Activated CD4-positive, alpha-beta T cell treated with anti-CD3 and anti-CD28 coated beads, Interleukin-10, Interleukin-2, amounts not matched to agents 100 ng/mL and 50 ng/mL, durations not matched to agents 16 hours and 8 hours (primary cell): Measurements from ENCODE around the gene SOBP.

Experiments used
- DNase-seq: peaks from one replicate; pipeline ENCODE4 v3.0.0-alpha.2; 2020

The SOBP gene

DNA sequence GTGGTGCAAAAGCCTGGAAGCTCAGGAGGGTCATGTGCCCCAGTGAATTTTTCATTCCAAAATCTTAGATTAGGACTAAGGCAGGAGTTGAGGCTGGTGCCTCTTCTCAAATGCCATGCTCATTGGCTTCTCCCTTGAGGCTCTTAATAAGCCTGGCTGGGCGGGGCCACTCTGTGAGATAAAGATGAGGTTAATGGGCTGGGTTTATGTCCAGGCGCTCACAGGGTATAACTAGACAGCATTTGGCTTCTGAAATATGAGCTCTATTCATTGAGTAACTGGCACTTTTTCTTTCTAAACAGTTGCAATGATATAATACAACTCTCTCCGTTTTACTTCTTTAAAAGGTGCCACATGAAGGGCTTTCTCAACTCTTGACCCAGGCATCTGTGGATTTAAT lies 177.9 kb downstream of the SOBP start:
- no peak for DNase-seq

DNA sequence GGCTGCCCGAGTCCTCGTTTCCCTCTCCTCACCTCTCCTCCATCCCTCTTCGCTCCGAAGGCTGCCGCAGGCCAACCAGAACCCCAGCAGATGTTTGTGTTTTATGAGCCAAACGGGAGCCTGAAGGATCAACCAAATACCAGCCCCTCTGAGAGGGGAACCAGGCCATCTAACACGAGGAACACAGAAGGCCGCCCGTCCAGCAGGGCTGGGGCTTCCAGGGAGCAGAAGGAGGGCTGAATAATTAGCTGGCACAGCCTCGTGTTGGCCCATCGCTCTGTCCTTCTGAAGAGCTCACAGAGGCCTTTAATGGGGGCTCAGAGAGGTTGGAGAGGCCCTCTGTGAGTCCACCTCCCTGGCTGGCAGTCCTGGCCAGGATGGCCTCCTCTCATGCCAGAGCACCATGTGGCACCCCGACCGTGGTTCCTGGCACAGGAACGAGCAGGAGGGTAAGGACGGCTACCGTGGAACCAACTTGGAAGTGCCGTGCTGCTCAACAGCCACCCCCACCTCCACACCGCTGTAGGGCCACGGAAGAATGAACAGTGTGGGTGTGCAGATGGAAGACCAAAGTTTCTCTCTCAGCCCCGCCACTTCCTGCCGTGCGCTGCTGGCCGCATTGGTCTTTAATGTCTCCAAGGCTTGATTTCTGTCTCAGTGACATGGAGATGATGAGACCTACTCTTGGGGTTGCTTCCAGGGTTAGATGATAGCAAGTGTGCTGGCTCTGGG lies 179.0 kb downstream of the SOBP start:
- DNase-seq, result peak; percentile 34

DNA sequence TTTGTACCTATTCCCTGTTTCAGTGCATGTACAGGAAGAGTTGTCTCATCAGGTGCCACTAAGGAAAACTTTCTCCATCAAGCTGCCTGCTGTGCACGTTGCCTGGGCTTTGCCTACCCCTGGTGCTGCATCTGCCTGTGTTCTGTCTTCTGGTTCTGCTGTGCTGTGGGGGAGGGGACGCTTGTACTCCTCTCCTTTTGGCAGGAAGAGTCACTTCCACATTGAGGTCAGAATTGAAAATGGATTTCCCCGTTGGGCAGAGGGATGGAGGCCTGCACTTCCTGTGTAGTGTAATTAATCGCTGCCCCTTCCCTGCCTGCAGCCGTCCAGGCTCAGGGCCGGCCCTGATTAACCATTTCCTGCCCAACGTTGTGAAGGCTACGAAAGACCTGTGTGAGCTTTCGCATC lies 180.9 kb downstream of the SOBP start:
- DNase-seq, result peak; percentile 19

DNA sequence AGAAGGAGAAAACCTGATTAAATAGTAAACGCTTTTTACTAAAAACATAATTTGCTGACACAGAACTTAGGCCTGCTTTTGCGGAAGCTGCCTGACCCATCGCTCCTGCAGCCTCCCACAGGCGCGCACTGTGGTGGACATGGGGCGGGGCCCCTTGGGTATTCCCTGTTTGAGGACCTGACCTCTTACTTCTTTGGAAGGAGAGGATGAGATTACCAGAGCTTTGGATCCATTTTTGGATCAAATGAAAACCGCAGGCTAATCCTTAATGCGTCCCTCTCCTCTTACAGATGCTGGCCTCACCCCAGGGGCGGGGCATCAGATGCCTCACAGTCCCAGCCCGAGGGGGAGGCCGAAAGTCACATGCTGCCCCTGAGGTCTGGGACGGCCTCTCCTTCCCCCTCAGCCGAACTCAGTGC lies 183.2 kb downstream of the SOBP start:
- no peak for DNase-seq

DNA sequence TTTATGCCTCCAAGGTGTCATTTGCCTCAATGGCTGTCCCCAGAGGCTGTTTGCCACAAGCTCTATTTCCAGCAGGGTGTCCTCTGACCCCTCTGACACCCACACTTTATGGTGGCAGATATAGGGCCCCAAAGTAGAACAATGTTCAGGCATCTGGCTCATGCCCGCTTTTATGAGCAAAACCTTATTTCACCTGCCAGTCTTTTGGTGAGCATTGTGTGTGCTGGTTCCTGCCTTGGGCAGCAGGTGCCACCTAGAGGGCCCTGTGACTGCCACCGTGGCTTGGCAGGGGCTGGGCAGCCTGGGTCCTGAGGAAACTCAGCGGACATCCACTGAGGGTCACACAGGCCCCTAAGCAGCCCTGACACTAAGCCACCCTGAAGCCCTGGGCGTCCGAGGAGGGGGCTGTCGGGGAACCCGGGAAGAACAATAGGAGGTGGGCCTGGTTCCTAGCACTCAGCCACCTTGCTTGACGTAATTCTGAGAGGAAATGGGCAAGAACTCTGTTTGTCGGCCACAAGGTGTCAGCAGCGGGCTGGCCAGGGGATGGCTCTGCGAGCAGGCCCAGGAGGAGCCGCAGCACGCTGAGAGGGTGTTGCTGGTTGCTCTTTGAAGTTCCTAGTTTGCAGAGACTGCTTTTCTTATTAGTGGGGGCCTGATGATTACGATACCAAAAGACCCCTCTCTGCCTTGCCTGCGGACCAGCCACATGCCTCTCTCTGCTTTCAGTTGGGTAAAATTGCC lies 185.2 kb downstream of the SOBP start:
- DNase-seq, result peak; percentile 89

DNA sequence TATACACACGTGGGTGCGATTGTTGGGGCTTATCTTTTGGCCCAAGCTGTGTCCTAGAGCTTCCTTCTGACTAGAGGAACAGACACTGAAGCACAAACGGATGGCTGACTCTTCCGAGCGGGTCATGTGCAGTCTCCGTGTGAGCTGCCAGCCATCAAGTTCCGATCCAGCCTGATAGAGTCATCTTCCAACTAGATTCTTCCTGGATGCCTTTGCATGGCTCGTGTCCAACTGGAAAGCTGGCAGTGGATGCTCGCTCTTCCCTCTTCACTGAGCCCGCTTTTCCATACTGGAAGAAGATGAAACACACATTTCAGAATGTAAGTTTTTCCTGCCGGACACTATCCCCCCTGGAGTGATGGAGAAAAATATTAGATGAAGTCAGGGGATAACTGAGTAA lies 186.1 kb downstream of the SOBP start:
- no peak for DNase-seq

DNA sequence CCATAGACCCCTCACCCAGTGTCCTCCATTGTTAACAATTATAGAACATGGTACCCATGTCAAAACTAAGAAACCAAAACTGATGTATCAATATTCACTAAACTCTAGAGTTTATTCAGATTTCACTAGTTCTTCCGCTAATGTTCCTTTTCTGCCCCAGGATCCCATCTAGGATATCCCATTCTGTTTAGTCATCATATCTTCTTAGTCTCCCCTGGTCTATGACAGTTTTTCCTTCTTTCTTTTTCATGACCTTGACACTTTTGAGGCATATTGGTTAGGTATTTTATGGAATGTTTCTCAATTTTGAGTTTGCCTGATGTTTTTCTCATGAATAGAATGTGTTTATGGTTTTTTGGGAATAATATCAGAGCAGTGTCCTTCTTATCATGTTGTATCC lies 187.5 kb downstream of the SOBP start:
- DNase-seq, result no peak

DNA sequence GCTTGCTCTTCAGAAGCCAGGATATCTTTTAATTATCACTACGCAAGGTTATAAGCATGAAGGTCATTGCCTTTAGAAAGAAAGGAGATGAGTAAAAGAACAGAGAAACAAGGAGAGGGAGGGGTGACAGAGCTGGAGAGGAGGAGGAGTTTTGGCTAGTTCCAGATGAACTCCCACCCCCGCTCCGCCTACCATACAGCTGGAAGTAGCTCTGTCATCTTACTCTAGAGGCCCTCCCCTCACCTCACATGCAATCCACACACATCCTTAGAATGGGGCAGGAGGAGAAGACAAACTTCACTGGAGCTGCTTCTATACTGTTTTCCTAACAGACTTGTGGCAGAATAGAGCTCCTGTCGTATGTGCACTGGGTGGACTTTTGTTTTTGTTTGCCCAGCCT lies 189.5 kb downstream of the SOBP start:
- no peak for DNase-seq

DNA sequence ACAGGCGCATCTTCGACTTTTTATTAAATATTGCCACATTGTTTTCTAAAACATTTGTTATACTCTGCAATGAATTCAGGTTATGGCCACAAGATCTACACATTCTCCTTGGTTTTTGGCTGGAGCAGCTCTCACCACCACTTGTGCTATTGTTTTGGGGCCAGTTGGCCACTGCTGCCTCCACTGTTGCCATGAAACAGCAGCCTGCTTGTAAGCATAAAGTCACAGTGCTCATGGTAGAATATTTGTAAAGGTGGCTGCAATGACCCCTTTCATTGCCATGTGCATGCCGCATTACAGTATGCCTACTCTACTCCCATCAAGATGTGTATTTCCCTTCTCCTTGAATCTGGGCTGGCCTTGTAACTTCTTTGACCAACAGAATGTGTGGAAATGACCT lies 192.8 kb downstream of the SOBP start:
- DNase-seq, result no peak

DNA sequence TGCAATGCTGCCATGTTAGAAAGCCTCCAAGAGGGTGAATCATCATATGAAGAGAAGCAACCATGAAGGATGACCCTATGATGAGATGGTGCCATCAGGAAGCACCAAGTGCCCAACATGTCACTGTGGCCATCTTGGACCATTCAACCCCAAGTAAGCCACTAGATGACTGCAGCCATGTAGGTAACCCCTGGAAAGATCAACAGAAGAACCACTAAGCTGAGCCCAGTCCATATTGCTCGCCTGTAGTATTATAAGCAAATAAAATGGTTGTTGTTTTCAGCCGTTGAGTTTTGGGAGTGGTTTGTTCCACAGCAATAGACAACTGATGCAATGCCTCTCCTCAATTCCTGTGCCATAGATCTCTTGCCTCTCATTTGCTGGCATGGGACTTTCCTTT lies 193.3 kb downstream of the SOBP start:
- no peak for DNase-seq

DNA sequence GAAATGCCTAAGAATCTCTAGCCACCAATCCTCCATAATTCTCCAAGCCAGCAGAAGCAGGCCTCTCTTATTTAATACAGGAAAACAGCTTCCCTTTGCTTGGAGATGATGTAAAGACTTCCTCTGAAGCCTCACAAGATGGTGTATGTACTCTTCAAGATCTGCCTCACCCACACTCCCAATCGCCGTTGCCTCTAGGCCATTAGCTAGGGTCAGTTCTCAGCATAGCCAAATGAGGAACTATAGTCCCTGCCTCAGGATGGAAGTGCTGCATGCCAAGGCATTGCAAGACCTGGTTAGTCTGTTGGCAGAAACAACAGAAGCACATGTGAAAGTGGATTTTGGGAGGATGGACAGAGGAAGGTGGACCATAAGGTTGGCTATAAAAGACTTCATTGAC lies 195.1 kb downstream of the SOBP start:
- no peak for DNase-seq

DNA sequence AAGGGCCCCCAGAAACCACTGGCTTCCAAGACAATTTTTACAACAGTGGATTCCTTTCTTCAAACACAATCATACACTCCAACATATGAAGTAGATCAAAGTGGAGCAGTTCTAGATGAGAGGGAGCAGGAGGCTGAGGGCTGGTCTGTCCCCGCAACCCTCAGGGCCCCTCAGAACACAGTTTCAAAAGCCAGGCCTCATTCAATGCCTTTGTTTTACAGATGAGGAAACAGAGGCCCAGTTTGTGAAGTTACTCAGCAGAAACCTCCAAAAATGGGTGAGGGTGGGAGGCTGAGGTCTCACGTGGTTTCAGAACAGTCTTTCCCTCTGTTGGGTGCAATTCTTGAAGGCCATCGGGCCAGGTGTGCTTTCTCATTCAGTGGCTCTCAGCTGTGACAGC lies 199.3 kb downstream of the SOBP start:
- no peak for DNase-seq

DNA sequence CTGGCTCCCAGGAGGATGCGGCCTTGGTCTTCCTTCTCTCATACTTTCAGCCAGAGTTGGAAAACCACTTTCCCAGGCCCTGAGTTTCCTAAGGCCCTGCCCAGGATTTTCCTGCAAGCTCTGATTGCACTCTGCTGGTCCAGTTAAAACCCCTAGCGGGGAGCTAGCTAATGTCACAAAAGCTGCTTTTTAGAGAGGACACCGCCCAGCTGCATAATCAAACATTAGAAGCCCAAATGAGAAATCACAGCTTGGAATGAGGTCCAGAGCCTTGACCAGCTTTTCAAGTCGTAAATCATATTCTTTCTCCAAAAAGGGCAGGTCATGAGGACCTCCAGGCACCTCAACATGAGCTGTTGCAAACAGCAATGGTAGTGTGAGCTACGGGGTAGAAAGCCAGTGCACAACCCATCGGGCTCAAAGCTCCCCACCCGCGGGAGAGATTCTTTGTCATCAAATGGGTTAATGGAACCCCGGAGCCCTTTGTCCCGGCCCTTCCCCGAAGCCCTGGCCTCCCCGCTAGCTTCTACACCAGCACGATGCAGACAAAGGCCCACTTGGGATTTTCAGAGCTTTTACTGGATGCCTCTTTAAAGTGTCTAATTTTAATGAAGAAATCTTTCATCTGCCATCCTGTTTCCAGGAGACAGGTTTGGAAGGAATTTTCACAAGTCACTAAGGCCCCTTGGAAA lies 200.2 kb downstream of the SOBP start:
- no peak for DNase-seq

DNA sequence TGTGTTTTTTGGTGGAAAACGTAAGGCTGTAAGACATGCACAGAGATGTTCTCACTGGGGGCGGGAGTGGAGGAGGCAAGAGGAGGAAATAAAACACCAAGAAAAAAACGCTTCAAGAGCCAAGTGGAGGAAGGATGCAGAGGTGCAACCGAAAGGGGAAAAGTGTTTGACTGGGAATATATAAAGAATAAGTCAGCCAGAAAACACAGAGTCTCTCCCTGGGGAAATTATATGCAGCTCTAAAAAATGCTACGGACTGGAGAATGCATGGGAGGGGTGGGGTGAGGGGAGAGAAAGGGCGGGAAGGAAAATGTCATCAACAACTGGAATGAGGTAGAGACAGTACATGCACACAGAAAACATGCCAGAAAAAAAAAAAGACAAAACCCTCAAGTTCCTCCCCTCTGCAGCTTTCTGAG lies 200.7 kb downstream of the SOBP start:
- no peak for DNase-seq

DNA sequence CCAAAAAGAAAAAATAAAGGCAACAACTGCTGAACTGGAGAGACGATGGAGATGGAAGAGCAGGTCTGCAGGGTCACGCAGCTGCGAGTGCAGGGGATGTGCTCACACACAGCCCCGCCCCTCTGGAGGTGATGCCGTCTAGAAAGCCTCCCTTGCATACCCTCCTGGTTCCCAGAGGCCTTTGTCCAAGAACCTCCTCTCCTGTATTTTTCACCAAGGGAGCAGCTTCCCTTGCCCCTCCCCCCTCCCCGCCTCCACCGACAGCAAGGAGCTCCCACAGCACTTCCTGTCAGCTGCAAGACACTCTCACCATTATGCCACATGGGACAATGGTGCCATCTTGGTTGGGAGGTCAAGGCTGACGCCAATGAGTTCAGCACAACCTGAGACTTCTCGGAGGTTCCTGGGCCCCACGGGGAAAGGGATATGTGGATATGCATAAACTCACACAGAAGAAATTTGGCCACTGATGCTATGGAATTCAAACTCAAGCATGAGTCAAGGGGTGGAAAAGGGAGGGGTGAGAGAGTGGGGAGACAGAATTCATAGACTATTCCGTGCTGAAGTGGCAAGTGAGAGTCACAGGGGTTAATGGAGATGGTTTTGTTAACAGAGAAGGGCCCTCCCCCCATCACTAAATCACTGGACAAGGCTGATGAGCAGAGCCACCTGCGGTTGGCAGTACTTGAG lies 201.3 kb downstream of the SOBP start:
- DNase-seq, result no peak

DNA sequence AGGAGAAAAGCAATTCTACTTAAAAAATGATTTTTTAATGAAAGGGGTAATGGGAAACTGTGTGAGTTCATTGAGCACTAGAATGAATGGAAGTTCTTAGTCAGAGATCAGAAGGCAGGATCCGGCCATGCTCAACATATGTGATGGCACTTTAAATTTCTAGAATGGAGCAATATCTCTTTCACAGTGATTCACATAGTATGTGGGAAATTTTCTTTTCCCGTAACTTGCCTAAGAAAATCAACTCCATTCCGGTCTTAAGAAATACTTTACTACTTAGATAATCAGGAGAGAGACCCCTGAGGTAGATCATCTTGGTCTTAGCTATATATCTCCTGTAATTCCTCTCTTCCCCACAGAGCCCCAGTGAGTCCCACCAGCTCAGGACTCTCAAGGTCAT lies 202.4 kb downstream of the SOBP start:
- no peak for DNase-seq

DNA sequence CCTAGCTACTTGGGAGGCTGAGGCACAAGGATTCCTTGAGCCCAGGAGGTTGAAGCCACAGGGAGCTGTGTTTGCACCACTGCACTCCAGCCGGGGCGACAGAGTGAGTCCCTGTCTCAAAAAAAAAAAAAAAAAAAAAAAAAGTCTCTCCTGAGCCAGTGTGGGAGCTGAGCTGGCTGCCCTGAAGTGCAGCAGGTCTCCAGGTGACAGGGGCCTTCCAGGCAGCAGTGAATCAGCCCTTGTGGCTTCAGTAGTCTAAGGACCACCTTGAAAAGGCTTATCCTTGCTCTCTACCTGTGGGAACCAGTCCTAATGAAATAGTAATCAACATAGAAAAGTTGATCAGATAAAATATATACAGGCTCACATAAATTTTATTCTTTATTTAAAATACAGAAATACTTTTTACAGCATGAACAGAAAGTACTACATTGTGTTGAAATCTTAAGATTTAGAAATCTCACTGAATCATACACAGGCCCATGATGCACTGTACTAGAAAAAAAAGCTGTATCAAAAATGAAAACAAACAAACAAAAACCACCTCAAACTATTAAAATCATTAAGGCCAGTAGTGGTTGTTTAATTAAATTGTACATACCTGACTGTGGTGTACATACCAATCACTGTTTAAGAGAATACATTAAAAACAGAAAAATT lies 205.3 kb downstream of the SOBP start:
- DNase-seq, result no peak

DNA sequence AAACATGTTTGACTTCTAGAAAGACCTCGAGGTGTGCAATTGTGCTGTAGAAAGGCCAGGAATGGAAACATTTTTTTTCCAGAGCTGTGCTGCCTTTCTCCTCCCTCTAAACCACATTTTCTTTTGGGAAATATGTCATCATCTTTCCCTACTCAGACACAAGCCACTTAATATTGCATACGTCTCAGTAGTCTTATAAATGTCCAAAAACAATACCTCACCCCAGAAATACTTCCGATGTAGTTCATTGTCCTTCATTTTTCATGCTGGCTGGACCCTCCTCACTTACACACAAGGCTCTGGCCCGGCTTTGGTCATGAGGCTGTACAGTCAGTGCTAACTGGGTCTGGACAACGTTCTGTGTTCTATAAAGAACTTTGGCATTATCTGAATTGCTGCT lies 207.8 kb downstream of the SOBP start:
- DNase-seq, result no peak

DNA sequence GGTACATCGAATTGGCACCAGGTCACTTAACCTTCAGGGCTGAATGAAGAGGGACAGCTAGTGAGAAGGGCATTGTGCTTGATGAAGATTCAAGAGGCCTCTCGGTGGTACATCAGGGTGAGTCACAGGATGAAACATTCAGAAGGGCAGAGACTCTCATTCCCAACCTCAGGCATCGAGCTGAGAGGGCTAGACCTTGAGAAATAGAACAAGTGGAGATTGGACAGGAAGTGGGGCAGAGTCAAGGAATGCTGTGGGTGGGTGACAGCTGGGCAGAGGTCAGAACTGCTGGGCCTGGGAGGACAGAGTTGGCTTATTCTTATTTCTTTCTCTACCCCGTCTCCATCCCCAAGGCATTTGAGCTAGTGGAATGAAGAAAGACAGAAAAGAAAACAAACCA lies 208.2 kb downstream of the SOBP start:
- no peak for DNase-seq

DNA sequence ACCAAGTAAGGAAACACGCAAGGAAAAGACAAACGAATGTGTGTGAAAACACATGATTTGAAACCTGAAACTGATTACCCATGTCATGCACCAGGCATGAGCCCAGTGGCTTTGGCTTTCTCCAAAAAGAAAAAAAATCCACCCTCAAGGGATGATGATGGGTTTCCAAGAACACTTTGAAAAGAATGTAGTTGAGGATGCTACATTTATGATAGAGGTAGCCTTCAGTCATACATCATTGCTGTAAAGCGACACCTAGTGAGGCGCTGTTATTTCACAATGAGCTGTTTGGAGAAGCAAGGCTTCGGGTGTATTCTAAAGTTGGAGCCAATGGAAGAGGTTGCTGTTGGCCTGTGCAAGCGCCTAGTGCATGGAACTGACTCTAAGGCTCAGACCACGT lies 209.3 kb downstream of the SOBP start:
- DNase-seq, result no peak

DNA sequence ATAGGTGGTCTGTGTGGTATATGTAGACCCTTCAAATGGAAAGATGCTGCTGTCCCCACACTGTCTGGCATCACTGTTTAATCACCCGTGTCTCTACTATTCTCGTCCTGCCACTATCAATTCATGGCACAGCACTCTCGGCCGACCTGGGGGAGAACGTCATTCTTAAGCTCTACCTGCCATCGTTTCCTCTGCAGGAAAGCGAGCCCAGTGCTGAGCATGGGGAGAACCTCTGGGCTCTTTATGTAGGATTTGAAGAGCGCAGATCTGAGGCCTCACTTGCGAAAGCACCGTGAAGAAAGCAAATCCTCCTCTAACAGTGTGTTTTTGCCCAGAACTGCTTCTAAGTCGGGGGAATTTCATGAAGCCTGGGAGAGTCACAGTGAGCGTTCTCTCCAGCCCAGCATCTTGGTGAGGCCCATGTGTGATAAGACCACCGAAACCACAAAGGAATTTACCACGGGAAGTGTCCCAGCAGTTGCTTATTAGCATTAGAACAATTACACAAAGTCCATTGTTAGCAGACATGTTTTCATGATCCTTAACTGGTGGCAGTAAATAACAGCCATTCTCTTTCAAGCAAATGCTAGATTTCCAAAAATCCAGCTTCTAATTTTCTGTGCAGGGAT lies 209.9 kb downstream of the SOBP start:
- DNase-seq, result no peak

DNA sequence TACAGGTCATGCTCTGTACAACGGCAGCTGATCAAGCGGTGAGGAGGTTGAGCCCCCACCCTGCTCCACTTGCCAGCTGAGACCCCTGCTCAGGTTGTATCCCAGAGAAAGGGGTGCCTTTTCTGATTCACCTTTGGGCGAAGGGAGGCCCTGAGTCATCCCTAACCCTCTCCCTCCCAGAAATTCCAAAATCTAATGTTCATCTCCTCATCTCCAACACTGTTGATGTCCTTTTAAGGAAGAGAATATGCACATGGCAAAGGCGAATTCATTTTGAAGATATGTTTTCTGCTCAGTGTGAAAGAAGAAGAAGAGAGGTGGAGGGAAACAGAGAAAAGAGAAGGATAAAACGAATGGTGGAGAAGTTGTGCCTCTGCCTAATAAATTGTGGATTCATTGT lies 213.7 kb downstream of the SOBP start:
- no peak for DNase-seq
